Mammary epithelial cell (primary cell): ENCODE data around the gene SOX12.

Experiments used
- CTCF ChIP-seq, 2 donors: IDR thresholded peaks in 1 of 2; conservative IDR thresholded peaks in 1 of 2; 2 replicates each; pipeline ENCODE4 v1.5.1; 2011 to 2012; ENCODE audit warnings: inconsistent platforms in 2 of 2, low read length in 2 of 2, mild to moderate bottlenecking in 2 of 2, control low read depth in 1 of 2, low read depth in 1 of 2; ENCODE audit not compliant: insufficient read depth in 1 of 2; ENCODE audit errors: extremely low read depth in 1 of 2
- EZH2 ChIP-seq: IDR thresholded peaks from 2 replicates; pipeline ENCODE4 v1.6.1; 2012; ENCODE audit warnings: low read length, inconsistent platforms, borderline replicate concordance

GRCh38 chr20:327186-328026, 2.1 kb downstream of the SOX12 start:
- TF ChIP-seq CTCF (conservative IDR thresholded peaks at IDR 0.05 in 1 of 2, IDR thresholded peaks at IDR 0.05 in 1 of 2; ENCODE audit: extremely low read depth in 1 of 2, insufficient read depth in 1 of 2, low read depth in 1 of 2, low read length in 2 of 2) = no peak
- TF ChIP-seq EZH2 = no peak
